Activated CD8-positive, alpha-beta T cell treated with anti-CD3 and anti-CD28 coated beads for 36 hours (primary cell): Measurements from ENCODE around the gene CLTCL1. TPM values are rescaled to one million over a fixed set of nuclear protein-coding genes. Genes with fewer than 3 reads are reported as not detected.
"Not testable (repeated sequence)": the region's sequence is repeated elsewhere in the genome, so short reads cannot be mapped to it uniquely, and the experiment has no call there.

Source experiments
- ATAC-seq: fragments of 200-7000 bp; cut with Tn5 transposase; one replicate; pipeline ENCODE4 v1.10.0; 2021; ENCODE audit warnings: mild to moderate bottlenecking, moderate library complexity
- CTCF ChIA-PET: fragments of 350-600 bp; sonication (Branson Sonifier 250); formaldehyde crosslinking; loops from one replicate; lab custom pipeline; 2021; ENCODE audit warnings: antibody characterized with exemption; lab: Charles Lee
- POLR2A ChIA-PET: fragments of 350-600 bp; sonication (Branson Sonifier 250); formaldehyde crosslinking; loops from one replicate; lab custom pipeline; 2021; ENCODE audit warnings: antibody characterized with exemption; lab: Charles Lee
- DNase-seq: peaks from one replicate; pipeline ENCODE4 v3.0.0-alpha.2; 2020
- H3K27ac Mint-ChIP-seq: one replicate; pipeline ENCODE4 v1.8.0; 2021; ENCODE audit warnings: mild to moderate bottlenecking, mixed read lengths
- H3K27me3 Mint-ChIP-seq: one replicate; pipeline ENCODE4 v1.8.0; 2021; ENCODE audit warnings: mixed read lengths
- H3K36me3 Mint-ChIP-seq: one replicate; pipeline ENCODE4 v1.8.0; 2021; ENCODE audit warnings: low read depth, mixed read lengths
- H3K4me1 Mint-ChIP-seq: one replicate; pipeline ENCODE4 v1.8.0; 2021; ENCODE audit warnings: low read depth, mixed read lengths
- H3K4me3 Mint-ChIP-seq: one replicate; pipeline ENCODE4 v1.8.0; 2021; ENCODE audit warnings: mild to moderate bottlenecking, moderate library complexity, mixed read lengths
- H3K9me3 Mint-ChIP-seq: one replicate; pipeline ENCODE4 v1.8.0; 2021; ENCODE audit warnings: mixed read lengths
- intact Hi-C: fragments of 100-400 bp; cut with micrococcal nuclease; formaldehyde crosslinking; loops from one replicate; pipeline ENCODE4 v1.10.0; 2022
- total RNA-seq, 2 experiments: library from RNA; stranded (reverse); gene quantifications; one replicate each; pipeline ENCODE4 v1.2.3, GENCODE V29; 2021
- TF ChIP-seq, protein P1 (sequence below): fragments of 200-600 bp; IDR thresholded peaks from one replicate; pipeline ENCODE4 v1.8.0; 2022; ENCODE audit warnings: antibody characterized with exemption, mild to moderate bottlenecking

The CLTCL1 gene
- total RNA-seq, 2 experiments from 2014 or later, result 0.45 to 0.65 TPM

DNA sequence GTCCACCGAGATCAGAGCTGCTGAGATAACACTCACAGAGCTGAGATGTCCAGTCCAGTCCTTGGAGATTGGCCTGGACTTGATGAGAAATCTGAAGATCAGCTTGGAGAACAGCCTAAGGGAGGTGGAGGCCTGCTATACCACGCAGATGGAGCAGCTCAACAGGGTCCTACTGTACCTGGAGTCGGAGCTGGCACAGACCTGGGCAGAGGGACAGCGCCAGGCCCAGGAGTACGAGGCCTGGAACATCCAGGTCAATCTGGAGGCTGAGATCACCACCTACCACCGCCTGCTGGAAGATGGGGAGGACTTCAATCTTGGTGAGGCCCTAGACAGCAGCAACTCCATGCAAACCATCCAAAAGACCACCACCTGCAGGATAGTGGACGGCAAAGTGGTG lies 33.1 kb downstream of the CLTCL1 start:
- ChIA-PET CTCF (interaction anchor here (0.9 kb wide), 1 partner anchor 373 kb away, joined by 3 read pairs; no protein-coding TSS in a partner anchor), POLR2A (no interaction called here)
- no peak for DNase-seq
- no peaks in the 10 kb centered on the region for H3K36me3 Mint-ChIP-seq
- intact Hi-C loops, result no loop called here
- peaks cover 12% of the 10 kb centered on the region for H3K4me1 Mint-ChIP-seq
- peaks cover 2% of the 10 kb centered on the region for H3K27me3 Mint-ChIP-seq
- no peak overlapping the region for H3K4me3 Mint-ChIP-seq
- no peak overlapping the region for H3K27ac Mint-ChIP-seq
- H3K9me3 Mint-ChIP-seq, result peaks cover 3% of the 10 kb centered on the region
- no peak for ATAC-seq
- TF ChIP-seq, protein P1, sequence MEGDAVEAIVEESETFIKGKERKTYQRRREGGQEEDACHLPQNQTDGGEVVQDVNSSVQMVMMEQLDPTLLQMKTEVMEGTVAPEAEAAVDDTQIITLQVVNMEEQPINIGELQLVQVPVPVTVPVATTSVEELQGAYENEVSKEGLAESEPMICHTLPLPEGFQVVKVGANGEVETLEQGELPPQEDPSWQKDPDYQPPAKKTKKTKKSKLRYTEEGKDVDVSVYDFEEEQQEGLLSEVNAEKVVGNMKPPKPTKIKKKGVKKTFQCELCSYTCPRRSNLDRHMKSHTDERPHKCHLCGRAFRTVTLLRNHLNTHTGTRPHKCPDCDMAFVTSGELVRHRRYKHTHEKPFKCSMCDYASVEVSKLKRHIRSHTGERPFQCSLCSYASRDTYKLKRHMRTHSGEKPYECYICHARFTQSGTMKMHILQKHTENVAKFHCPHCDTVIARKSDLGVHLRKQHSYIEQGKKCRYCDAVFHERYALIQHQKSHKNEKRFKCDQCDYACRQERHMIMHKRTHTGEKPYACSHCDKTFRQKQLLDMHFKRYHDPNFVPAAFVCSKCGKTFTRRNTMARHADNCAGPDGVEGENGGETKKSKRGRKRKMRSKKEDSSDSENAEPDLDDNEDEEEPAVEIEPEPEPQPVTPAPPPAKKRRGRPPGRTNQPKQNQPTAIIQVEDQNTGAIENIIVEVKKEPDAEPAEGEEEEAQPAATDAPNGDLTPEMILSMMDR, result no peak

DNA sequence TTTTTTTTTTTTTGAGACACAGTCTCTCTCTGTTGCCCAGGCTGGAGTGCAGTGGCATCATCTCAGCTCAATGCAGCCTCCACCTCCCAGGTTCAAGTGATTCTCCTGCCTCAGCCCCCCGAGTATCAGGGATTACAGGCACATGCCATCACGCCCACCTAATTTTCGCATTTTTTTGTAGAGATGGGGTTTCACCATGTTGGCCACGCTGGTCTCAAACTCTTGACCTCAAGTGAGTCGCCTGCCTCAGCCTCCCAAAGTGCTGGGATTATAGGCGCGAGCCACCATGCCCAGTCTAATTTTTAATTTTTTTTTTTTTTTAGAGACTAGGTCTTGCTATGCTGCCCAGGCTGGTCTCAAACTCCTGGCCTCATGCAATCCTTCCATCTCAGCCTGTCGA lies 35.2 kb downstream of the CLTCL1 start:
- ATAC-seq, intact Hi-C loops, H3K27ac Mint-ChIP-seq, CTCF ChIA-PET, DNase-seq, H3K27me3 Mint-ChIP-seq, H3K9me3 Mint-ChIP-seq, H3K36me3 Mint-ChIP-seq, H3K4me3 Mint-ChIP-seq, POLR2A ChIA-PET: not testable (repeated sequence)
- peaks cover 12% of the 10 kb centered on the region for H3K4me1 Mint-ChIP-seq

DNA sequence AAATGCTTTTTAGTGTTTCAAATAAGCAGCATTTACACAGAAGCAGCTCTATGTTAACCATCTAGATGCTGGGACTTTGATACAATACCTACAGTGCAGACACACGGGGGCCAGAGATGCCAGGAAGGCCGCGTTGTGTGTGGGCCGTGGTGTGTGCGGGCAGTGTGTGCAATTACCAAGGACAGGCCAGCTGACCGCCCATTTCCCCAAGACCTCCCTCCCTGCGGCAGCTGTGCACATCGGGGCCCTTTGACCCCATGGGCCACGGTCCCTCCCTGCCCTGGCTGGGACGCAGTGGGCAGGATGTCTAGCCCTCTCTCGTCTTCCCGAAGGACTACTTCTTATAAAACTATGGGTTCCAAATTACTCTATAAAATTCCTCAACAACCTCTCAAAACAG lies 38.4 kb downstream of the CLTCL1 start:
- H3K9me3 Mint-ChIP-seq, result no peaks in the 10 kb centered on the region
- H3K27me3 Mint-ChIP-seq, result no peaks in the 10 kb centered on the region
- no peak overlapping the region for H3K27ac Mint-ChIP-seq
- ChIA-PET POLR2A (interaction anchor here (1.2 kb wide), 1 partner anchor 106 kb away, joined by 3 read pairs; no protein-coding TSS in a partner anchor), CTCF (no interaction called here)
- TF ChIP-seq, protein P1, result no peak
- ATAC-seq (no peak), DNase-seq (no peak)
- H3K4me1 Mint-ChIP-seq, result no peaks in the 10 kb centered on the region
- intact Hi-C loops, result no loop called here
- no peaks in the 10 kb centered on the region for H3K36me3 Mint-ChIP-seq
- no peak overlapping the region for H3K4me3 Mint-ChIP-seq

DNA sequence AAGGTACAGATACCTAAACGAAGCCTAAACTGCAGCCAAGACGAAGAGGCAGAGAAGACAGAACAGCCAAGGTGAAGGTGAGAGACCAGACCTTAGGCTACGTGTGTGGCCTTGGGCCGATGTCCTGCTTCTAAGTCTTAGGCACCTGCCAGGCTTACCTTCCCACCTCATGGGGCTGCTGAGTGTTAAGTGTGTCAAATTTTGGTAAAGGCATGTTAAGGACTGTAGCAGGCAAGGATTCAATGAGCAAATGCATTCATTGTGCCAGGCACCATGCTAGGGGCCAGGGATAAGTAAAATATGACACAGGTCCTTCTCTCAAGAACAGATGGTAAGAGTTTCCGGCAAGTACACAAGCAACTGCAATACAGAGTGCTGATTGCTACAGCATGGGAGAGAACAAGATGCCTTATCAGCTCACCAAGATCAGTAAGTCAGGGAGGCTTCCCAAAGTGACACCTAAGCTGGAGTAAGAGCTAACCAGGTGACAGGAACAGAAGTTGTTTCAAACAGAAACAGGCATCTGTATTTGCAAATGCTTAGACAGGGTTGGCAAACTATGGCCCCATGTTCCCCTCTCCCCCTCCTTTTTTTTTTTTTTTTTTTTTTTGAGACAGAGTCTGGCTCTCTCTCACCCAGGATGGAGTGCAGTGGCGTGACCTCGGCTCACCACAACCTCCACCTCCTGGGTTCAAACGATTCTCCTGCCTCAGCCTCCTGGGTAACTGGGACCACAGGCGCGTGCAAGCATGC lies 46.7 kb downstream of the CLTCL1 start:
- ATAC-seq (no peak), DNase-seq (no peak)
- H3K27ac Mint-ChIP-seq, result no peak overlapping the region
- H3K36me3 Mint-ChIP-seq, result no peaks in the 10 kb centered on the region
- H3K4me3 Mint-ChIP-seq, result no peak overlapping the region
- H3K27me3 Mint-ChIP-seq, result no peaks in the 10 kb centered on the region
- ChIA-PET POLR2A (no interaction called here), CTCF (no interaction called here)
- intact Hi-C loops, result no loop called here
- no peaks in the 10 kb centered on the region for H3K4me1 Mint-ChIP-seq
- no peaks in the 10 kb centered on the region for H3K9me3 Mint-ChIP-seq
- TF ChIP-seq, protein P1, result no peak

DNA sequence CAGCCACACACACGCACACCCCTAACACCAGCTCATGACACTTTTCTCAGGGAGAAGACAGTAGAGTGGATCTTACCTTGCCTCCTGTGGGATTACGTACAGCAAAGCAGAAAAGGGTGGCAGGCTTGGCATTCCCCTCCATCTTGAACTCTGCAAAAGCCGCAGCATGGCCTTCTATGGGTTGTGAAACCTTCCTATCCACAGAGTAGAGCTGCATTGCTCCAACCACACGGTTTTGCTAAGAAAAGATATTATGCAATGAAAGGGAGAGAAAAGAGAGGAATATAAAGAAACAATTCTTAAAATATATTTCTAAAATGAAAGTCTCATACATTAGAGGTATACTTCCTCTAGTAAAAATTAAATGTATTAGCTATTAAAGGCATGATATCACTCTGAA lies 48.8 kb downstream of the CLTCL1 start:
- intact Hi-C loops, result no loop called here
- H3K4me1 Mint-ChIP-seq, result no peaks in the 10 kb centered on the region
- TF ChIP-seq, protein P1, result no peak
- H3K27me3 Mint-ChIP-seq, result no peaks in the 10 kb centered on the region
- DNase-seq (no peak), ATAC-seq (no peak)
- H3K4me3 Mint-ChIP-seq, result no peak overlapping the region
- H3K27ac Mint-ChIP-seq, result no peak overlapping the region
- no peaks in the 10 kb centered on the region for H3K36me3 Mint-ChIP-seq
- H3K9me3 Mint-ChIP-seq, result no peaks in the 10 kb centered on the region
- CTCF ChIA-PET, result no interaction called here
- POLR2A ChIA-PET, result no interaction called here
